ENCODE measurements around the gene NFIA. TPM values are rescaled to one million over a fixed set of nuclear protein-coding genes. Genes with fewer than 3 reads are reported as not detected.

Gene NFIA
- total RNA-seq, 1 experiment from 2014 or later, result 0.35 TPM

DNA sequence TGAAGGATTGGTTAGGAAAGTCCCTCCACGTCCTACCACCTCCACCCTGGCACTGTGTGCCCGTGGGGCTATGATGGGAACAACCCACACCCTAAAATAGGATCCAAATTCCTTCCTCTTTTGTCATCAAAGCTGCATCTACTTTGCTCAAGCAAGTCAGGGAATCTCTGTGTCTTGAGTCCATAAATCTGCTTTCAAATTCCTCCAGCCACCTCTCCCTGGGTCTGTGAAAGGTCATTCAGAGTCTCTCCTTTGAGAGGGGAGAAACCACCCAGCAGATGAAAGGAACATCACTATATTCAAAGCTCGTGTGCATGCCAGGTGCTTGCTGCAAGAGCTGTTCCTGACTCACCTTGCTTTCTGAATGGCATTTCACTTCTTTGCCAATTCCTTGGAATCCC is 399.0 kb downstream of the NFIA start:
- H2BK5ac ChIP-seq (ENCODE audit: insufficient read length, low read length), result no peak overlapping the region
- peaks cover 5% of the 10 kb centered on the region; the same call in 1 of the 2 replicates for H3K4me1 ChIP-seq (ENCODE audit: insufficient read depth, low read length)
- Mint-ChIP-seq H3K4me1 (peaks cover 16 to 20% of the 10 kb centered on the region in 2 experiments), H3K27ac (no peak overlapping the region; a peak in 1 of 7 replicates), H3K9me3 (peaks cover 0 to 14% of the 10 kb centered on the region in 2 experiments; a peak in 2 of 5 replicates), H3K4me3 (no peak overlapping the region), H3K36me3 (ENCODE audit: insufficient read depth in 1 of 3, low read depth in 3 of 3) (peaks cover 0 to 2% (median 0%) of the 10 kb centered on the region in 3 experiments; a peak in 1 of 7 replicates), H3K27me3 (ENCODE audit: low read depth) (peaks cover 91% of the 10 kb centered on the region)
- H2BK20ac ChIP-seq (ENCODE audit: low read depth, low read length, poor library complexity, severe bottlenecking), result no peak overlapping the region
- no peak overlapping the region for H3K4me2 ChIP-seq (ENCODE audit: insufficient read depth, insufficient read length, low read length)
- no peak overlapping the region for H4K5ac ChIP-seq (ENCODE audit: insufficient read length, low read depth, low read length)
- no peak overlapping the region for H3K56ac ChIP-seq (ENCODE audit: insufficient read length, low read depth, low read length)
- no peak overlapping the region for H3K14ac ChIP-seq (ENCODE audit: insufficient read depth, low read length)
- H3K27me3 ChIP-seq (ENCODE audit: insufficient read depth, low read length), result peaks cover 31% of the 10 kb centered on the region; the same call in 1 of the 2 replicates
- H2AK5ac ChIP-seq (ENCODE audit: insufficient read length, low read length), result no peak overlapping the region
- H3K79me2 ChIP-seq (ENCODE audit: insufficient read depth, low read length), result no peaks in the 10 kb centered on the region
- H2BK15ac ChIP-seq (ENCODE audit: low read depth, low read length), result no peak overlapping the region
- no peak overlapping the region for H2BK120ac ChIP-seq (ENCODE audit: low read depth, low read length, poor library complexity, severe bottlenecking)
- TF ChIP-seq, protein P1, sequence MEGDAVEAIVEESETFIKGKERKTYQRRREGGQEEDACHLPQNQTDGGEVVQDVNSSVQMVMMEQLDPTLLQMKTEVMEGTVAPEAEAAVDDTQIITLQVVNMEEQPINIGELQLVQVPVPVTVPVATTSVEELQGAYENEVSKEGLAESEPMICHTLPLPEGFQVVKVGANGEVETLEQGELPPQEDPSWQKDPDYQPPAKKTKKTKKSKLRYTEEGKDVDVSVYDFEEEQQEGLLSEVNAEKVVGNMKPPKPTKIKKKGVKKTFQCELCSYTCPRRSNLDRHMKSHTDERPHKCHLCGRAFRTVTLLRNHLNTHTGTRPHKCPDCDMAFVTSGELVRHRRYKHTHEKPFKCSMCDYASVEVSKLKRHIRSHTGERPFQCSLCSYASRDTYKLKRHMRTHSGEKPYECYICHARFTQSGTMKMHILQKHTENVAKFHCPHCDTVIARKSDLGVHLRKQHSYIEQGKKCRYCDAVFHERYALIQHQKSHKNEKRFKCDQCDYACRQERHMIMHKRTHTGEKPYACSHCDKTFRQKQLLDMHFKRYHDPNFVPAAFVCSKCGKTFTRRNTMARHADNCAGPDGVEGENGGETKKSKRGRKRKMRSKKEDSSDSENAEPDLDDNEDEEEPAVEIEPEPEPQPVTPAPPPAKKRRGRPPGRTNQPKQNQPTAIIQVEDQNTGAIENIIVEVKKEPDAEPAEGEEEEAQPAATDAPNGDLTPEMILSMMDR (conservative IDR thresholded peaks at IDR 0.05), result no peak
- H3K9ac ChIP-seq (ENCODE audit: extremely low read depth, insufficient read length, low read length), result no peak overlapping the region
- H4K20me1 ChIP-seq (ENCODE audit: control insufficient read depth, insufficient read depth, insufficient read length), result no peaks in the 10 kb centered on the region
- H3K27ac ChIP-seq (ENCODE audit: insufficient read length, low read depth, low read length), result no peak overlapping the region
- H2BK12ac ChIP-seq (ENCODE audit: insufficient read length, low read depth, low read length), result no peak overlapping the region
- H3K9me3 ChIP-seq (ENCODE audit: control insufficient read depth, low read depth, low read length), result no peaks in the 10 kb centered on the region
- H4K8ac ChIP-seq (replicated peaks; ENCODE audit: insufficient read length, low read depth, low read length), result no peak overlapping the region
- no peak overlapping the region for H4K91ac ChIP-seq (ENCODE audit: insufficient read length, low read depth, low read length)
- no peaks in the 10 kb centered on the region for H3K79me1 ChIP-seq (ENCODE audit: insufficient read depth, low read depth, low read length, poor library complexity, severe bottlenecking)
- no peak overlapping the region for H3K23ac ChIP-seq (ENCODE audit: insufficient read length, low read depth, low read length)
- no peak overlapping the region for H3K18ac ChIP-seq (ENCODE audit: insufficient read length, low read depth, low read length)
- H3K4ac ChIP-seq (ENCODE audit: low read depth, low read length), result no peak overlapping the region
- H3K23me2 ChIP-seq (ENCODE audit: insufficient read length, low read depth, low read length, poor library complexity, severe bottlenecking), result no peaks in the 10 kb centered on the region
- no peak overlapping the region for H2AFZ ChIP-seq (ENCODE audit: low read length)
- DNase-seq, result no peak
- no peak overlapping the region for H3T11ph ChIP-seq (ENCODE audit: low read length)
- no CpG with 5 or more reads among the region's 3 CpGs for WGBS (ENCODE audit: extremely low coverage, insufficient read length, low lambda C conversion rate)

Data from H9 (cell line).